ENCODE data around the gene ATP2C2.

ATP2C2 gene, protein sequence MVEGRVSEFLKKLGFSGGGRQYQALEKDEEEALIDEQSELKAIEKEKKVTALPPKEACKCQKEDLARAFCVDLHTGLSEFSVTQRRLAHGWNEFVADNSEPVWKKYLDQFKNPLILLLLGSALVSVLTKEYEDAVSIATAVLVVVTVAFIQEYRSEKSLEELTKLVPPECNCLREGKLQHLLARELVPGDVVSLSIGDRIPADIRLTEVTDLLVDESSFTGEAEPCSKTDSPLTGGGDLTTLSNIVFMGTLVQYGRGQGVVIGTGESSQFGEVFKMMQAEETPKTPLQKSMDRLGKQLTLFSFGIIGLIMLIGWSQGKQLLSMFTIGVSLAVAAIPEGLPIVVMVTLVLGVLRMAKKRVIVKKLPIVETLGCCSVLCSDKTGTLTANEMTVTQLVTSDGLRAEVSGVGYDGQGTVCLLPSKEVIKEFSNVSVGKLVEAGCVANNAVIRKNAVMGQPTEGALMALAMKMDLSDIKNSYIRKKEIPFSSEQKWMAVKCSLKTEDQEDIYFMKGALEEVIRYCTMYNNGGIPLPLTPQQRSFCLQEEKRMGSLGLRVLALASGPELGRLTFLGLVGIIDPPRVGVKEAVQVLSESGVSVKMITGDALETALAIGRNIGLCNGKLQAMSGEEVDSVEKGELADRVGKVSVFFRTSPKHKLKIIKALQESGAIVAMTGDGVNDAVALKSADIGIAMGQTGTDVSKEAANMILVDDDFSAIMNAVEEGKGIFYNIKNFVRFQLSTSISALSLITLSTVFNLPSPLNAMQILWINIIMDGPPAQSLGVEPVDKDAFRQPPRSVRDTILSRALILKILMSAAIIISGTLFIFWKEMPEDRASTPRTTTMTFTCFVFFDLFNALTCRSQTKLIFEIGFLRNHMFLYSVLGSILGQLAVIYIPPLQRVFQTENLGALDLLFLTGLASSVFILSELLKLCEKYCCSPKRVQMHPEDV

DNA sequence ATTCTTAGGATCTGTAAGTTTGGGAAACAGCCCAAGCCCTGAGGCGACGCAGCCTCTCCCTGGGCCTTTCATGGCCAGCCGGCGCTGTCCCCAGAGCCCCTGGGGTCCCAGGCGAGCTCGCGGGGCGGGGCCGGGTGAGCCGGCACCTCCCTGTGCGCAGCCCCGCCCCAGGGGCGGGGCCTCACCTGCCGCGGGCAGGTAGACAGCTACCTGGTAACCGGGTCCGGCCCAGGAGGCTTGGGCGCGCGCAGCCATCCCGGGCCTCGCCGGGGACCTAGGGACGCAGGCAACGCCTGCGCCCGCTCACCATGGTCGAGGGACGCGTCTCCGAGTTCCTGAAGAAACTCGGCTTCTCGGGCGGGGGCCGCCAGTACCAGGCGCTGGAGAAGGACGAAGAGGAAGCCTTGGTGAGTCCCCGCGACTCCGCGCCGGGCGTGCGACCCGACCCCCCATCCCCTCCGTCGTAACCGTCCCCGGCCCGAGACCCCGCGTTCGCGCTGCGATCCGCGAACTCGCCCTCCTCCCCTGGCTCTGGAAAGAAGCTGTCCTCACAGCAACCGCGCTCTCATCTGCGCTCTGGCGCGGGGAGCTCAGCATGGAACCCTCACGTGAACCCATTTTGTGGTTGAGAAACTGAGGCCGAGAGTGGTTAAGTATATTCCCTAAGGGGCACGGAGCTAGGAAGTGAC, at the start of gene ATP2C2:
Gene ATP2C2, plus strand, starts transcription at position 231 of the 689 bp plus-strand sequence. Its CDS starts 78 bp downstream, at position 309.
- H3K36me3 ChIP-seq (ENCODE audit: control insufficient read depth in 2 of 2, insufficient read depth in 2 of 2, low read length in 2 of 2), result no peaks in the 10 kb centered on the region
- no peak within 1 kb of the TSS for H3K9ac ChIP-seq (ENCODE audit: low read length in 2 of 2)
- H3K4me3 ChIP-seq (ENCODE audit: low read length in 2 of 2), result no peak within 1 kb of the TSS
- no peaks in the 10 kb centered on the region for H3K4me1 ChIP-seq (ENCODE audit: control insufficient read depth, insufficient read depth, low read length)
- peaks cover 26 to 29% of the 10 kb centered on the region in 2 donors for H3K27me3 ChIP-seq (ENCODE audit: control insufficient read depth in 1 of 2, insufficient read depth in 2 of 2, low read length in 2 of 2)
- H3K27ac ChIP-seq (ENCODE audit: low read length), result no peak within 1 kb of the TSS
- no peaks in the 10 kb centered on the region for H3K9me3 ChIP-seq (ENCODE audit: control insufficient read depth in 2 of 2, low read length in 2 of 2)

DNA sequence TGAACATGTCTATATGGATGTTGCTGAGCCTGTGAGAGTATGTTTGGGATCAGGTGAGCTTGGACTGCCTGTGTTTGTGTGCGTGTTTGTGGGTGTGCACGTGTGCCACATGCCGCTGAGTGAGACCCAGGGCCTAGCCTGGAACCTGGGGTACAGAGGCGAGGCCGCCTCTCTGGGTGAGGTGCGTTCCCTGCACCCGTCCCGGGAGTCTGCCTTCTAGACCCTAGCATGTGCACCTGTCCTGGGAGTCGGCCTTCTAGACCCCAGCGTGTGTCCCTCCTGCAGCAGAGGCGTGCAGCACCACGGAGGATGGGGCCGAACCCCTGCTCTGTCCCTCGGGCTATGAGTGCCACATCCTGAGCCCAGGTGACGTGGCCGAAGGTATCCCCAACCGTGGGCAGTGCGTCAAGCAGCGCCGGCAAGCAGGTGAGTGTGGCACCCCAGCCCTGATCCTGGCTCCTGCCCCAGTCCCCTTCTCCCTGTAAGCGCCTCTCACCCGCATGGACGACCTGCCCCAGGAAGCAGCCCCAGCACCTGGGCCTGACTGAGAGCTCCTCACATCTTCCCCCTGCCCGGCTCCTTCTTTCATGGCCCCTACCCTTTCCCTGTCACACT, 49.1 kb upstream of the ATP2C2 start:
- H3K4me1 ChIP-seq (ENCODE audit: control insufficient read depth, insufficient read depth, low read length), result no peaks in the 10 kb centered on the region
- H3K9ac ChIP-seq (ENCODE audit: low read length in 2 of 2), result no peak overlapping the region
- H3K27ac ChIP-seq (ENCODE audit: low read length), result no peak overlapping the region
- H3K9me3 ChIP-seq (ENCODE audit: control insufficient read depth in 2 of 2, low read length in 2 of 2), result peaks cover 0 to 11% of the 10 kb centered on the region in 2 donors
- peaks cover 0 to 4% of the 10 kb centered on the region in 2 donors for H3K27me3 ChIP-seq (ENCODE audit: control insufficient read depth in 1 of 2, insufficient read depth in 2 of 2, low read length in 2 of 2)
- H3K4me3 ChIP-seq (ENCODE audit: low read length in 2 of 2), result no peak overlapping the region
- H3K36me3 ChIP-seq (ENCODE audit: control insufficient read depth in 2 of 2, insufficient read depth in 2 of 2, low read length in 2 of 2), result no peaks in the 10 kb centered on the region

DNA sequence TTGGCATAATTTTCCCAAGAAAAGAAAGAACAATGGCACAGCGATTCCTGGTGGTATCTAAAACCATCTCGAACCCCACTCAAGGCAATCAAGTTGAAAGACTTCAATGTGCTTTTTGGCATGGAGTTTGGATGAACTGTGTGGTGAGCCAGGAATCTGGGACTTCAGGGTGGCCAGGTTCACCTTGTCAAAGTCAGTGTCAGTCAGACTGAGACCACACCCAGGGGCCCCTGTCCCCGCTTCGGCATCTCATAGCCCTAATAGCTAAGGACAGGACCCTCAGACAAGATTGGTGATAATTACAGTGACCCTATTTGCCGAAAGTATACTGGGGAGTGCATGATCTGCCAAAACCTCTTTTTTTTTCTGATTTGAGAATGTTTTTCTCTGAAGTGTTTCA, 47.8 kb upstream of the ATP2C2 start:
- Histone ChIP-seq H3K4me3 (ENCODE audit: low read length in 2 of 2) (no peak overlapping the region), H3K27me3 (ENCODE audit: control insufficient read depth in 1 of 2, insufficient read depth in 2 of 2, low read length in 2 of 2) (no peaks in the 10 kb centered on the region)

DNA sequence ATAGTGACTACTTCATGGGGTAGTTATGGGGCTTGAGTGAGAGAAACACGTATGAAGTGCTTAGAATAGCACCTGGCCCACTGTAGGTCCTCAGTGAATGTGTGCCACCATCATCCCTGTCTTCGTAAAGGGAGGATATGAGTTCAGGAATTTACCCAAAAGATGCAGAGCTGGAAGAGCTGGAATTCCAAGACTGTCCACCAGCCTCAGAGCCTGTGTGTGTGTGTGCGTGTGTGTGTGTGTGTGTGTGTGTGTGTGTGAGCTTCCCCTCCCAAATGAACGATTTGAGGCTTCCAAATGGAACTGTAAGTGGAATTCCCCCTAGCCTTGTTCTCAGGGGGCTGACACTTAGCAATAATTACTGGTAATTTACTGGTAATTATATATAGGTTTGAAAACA, 46.4 kb upstream of the ATP2C2 start:
- Histone ChIP-seq H3K4me3 (ENCODE audit: low read length in 2 of 2) (no peak overlapping the region), H3K27me3 (ENCODE audit: control insufficient read depth in 1 of 2, insufficient read depth in 2 of 2, low read length in 2 of 2) (no peaks in the 10 kb centered on the region), H3K27ac (ENCODE audit: low read length) (no peak overlapping the region), H3K36me3 (ENCODE audit: control insufficient read depth in 2 of 2, insufficient read depth in 2 of 2, low read length in 2 of 2) (no peaks in the 10 kb centered on the region), H3K9ac (ENCODE audit: low read length in 2 of 2) (no peak overlapping the region), H3K4me1 (ENCODE audit: control insufficient read depth, insufficient read depth, low read length) (no peaks in the 10 kb centered on the region), H3K9me3 (ENCODE audit: control insufficient read depth in 2 of 2, low read length in 2 of 2) (peaks cover 0 to 11% of the 10 kb centered on the region in 2 donors)

More for the DNA sequence above, 47.8 kb upstream of the ATP2C2 start:
- Histone ChIP-seq H3K36me3 (ENCODE audit: control insufficient read depth in 2 of 2, insufficient read depth in 2 of 2, low read length in 2 of 2) (no peaks in the 10 kb centered on the region), H3K27ac (ENCODE audit: low read length) (no peak overlapping the region), H3K4me1 (ENCODE audit: control insufficient read depth, insufficient read depth, low read length) (no peaks in the 10 kb centered on the region), H3K9me3 (ENCODE audit: control insufficient read depth in 2 of 2, low read length in 2 of 2) (peaks cover 0 to 11% of the 10 kb centered on the region in 2 donors), H3K9ac (ENCODE audit: low read length in 2 of 2) (no peak overlapping the region)

GRCh38 chr16:84322749-84323148, 45.6 kb upstream of the ATP2C2 start:
- H3K9me3 ChIP-seq (ENCODE audit: control insufficient read depth in 2 of 2, low read length in 2 of 2), result peaks cover 0 to 14% of the 10 kb centered on the region in 2 donors
- H3K4me3 ChIP-seq (ENCODE audit: low read length in 2 of 2), result no peak overlapping the region
- H3K9ac ChIP-seq (ENCODE audit: low read length in 2 of 2), result no peak overlapping the region
- no peaks in the 10 kb centered on the region for H3K27me3 ChIP-seq (ENCODE audit: control insufficient read depth in 1 of 2, insufficient read depth in 2 of 2, low read length in 2 of 2)
- no peaks in the 10 kb centered on the region for H3K4me1 ChIP-seq (ENCODE audit: control insufficient read depth, insufficient read depth, low read length)
- H3K27ac ChIP-seq (ENCODE audit: low read length), result no peak overlapping the region
- H3K36me3 ChIP-seq (ENCODE audit: control insufficient read depth in 2 of 2, insufficient read depth in 2 of 2, low read length in 2 of 2), result no peaks in the 10 kb centered on the region

DNA sequence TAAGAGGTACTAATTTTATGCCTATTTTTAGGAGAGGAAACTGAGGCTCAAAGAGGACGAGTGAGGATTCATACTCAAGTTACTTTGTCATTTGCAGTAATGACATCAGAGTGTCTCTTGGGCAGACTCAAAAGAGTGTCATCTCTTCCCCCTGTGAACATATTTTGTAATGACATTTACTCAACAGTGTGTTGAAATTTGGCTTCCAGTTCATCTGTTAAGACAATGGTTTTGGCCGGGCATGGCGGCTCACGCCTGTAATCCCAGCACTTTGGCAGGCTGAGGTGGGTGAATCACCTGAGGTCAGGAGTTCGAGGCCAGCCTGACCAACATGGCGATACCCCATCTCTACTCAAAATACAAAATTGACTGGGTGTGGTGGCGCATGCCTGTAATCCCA, 44.7 kb upstream of the ATP2C2 start:
- H3K4me1 ChIP-seq (ENCODE audit: control insufficient read depth, insufficient read depth, low read length), result no peaks in the 10 kb centered on the region
- H3K9ac ChIP-seq (ENCODE audit: low read length in 2 of 2), result no peak overlapping the region
- H3K27me3 ChIP-seq (ENCODE audit: control insufficient read depth in 1 of 2, insufficient read depth in 2 of 2, low read length in 2 of 2), result no peaks in the 10 kb centered on the region
- H3K27ac ChIP-seq (ENCODE audit: low read length), result no peak overlapping the region
- H3K9me3 ChIP-seq (ENCODE audit: control insufficient read depth in 2 of 2, low read length in 2 of 2), result peaks cover 0 to 8% of the 10 kb centered on the region in 2 donors
- H3K4me3 ChIP-seq (ENCODE audit: low read length in 2 of 2), result no peak overlapping the region
- H3K36me3 ChIP-seq (ENCODE audit: control insufficient read depth in 2 of 2, insufficient read depth in 2 of 2, low read length in 2 of 2), result no peaks in the 10 kb centered on the region

- Histone ChIP-seq H3K4me3 (ENCODE audit: low read length in 2 of 2) (no peak overlapping the region), H3K27ac (ENCODE audit: low read length) (no peak overlapping the region), H3K9me3 (ENCODE audit: control insufficient read depth in 2 of 2, low read length in 2 of 2) (peaks cover 0 to 5% of the 10 kb centered on the region in 2 donors), H3K4me1 (ENCODE audit: control insufficient read depth, insufficient read depth, low read length) (no peaks in the 10 kb centered on the region), H3K27me3 (ENCODE audit: control insufficient read depth in 1 of 2, insufficient read depth in 2 of 2, low read length in 2 of 2) (no peaks in the 10 kb centered on the region), H3K36me3 (ENCODE audit: control insufficient read depth in 2 of 2, insufficient read depth in 2 of 2, low read length in 2 of 2) (no peaks in the 10 kb centered on the region), H3K9ac (ENCODE audit: low read length in 2 of 2) (no peak overlapping the region)
These were observed 43.7 kb upstream of the ATP2C2 start for GRCh38 chr16:84324434-84325262.

- no peaks in the 10 kb centered on the region for H3K4me1 ChIP-seq (ENCODE audit: control insufficient read depth, insufficient read depth, low read length)
- H3K36me3 ChIP-seq (ENCODE audit: control insufficient read depth in 2 of 2, insufficient read depth in 2 of 2, low read length in 2 of 2), result no peaks in the 10 kb centered on the region
- peaks cover 0 to 5% of the 10 kb centered on the region in 2 donors for H3K9me3 ChIP-seq (ENCODE audit: control insufficient read depth in 2 of 2, low read length in 2 of 2)
- no peak overlapping the region for H3K9ac ChIP-seq (ENCODE audit: low read length in 2 of 2)
- no peak overlapping the region for H3K27ac ChIP-seq (ENCODE audit: low read length)
- H3K27me3 ChIP-seq (ENCODE audit: control insufficient read depth in 1 of 2, insufficient read depth in 2 of 2, low read length in 2 of 2), result peaks cover 0 to 2% of the 10 kb centered on the region in 2 donors
- H3K4me3 ChIP-seq (ENCODE audit: low read length in 2 of 2), result no peak overlapping the region
These were observed 41.8 kb upstream of the ATP2C2 start for GRCh38 chr16:84326545-84326944.

- Histone ChIP-seq H3K9ac (ENCODE audit: low read length in 2 of 2) (no peak overlapping the region), H3K4me1 (ENCODE audit: control insufficient read depth, insufficient read depth, low read length) (no peaks in the 10 kb centered on the region), H3K27me3 (ENCODE audit: control insufficient read depth in 1 of 2, insufficient read depth in 2 of 2, low read length in 2 of 2) (peaks cover 0 to 5% of the 10 kb centered on the region in 2 donors), H3K36me3 (ENCODE audit: control insufficient read depth in 2 of 2, insufficient read depth in 2 of 2, low read length in 2 of 2) (peaks cover 0 to 3% of the 10 kb centered on the region in 2 donors), H3K4me3 (ENCODE audit: low read length in 2 of 2) (no peak overlapping the region), H3K9me3 (ENCODE audit: control insufficient read depth in 2 of 2, low read length in 2 of 2) (peaks cover 0 to 5% of the 10 kb centered on the region in 2 donors), H3K27ac (ENCODE audit: low read length) (no peak overlapping the region)
These were observed 40.3 kb upstream of the ATP2C2 start for GRCh38 chr16:84327926-84328505.
